PC-3 (cell line): ENCODE data around the gene NOTCH1.

Experiments used
- CTCF ChIP-seq: fragments of 300-600 bp; sonication (generic); conservative IDR thresholded peaks from 2 replicates; pipeline ENCODE4 v1.5.1; 2017; ENCODE audit warnings: antibody characterized with exemption, low read depth, mild to moderate bottlenecking, low read length
- EZH2 ChIP-seq: fragments of 300-600 bp; sonication (generic); IDR thresholded peaks from one replicate; pipeline ENCODE4 v1.6.1; 2017; ENCODE audit warnings: antibody characterized with exemption, mild to moderate bottlenecking, low read length; ENCODE audit not compliant: unreplicated experiment

GRCh38 chr9:136494012-136494411 lies 51.8 kb downstream of the NOTCH1 start:
- TF ChIP-seq CTCF (no peak), EZH2 (no peak)
